Measurements from ENCODE around the gene RHCE.

- TF ChIP-seq, protein P1, sequence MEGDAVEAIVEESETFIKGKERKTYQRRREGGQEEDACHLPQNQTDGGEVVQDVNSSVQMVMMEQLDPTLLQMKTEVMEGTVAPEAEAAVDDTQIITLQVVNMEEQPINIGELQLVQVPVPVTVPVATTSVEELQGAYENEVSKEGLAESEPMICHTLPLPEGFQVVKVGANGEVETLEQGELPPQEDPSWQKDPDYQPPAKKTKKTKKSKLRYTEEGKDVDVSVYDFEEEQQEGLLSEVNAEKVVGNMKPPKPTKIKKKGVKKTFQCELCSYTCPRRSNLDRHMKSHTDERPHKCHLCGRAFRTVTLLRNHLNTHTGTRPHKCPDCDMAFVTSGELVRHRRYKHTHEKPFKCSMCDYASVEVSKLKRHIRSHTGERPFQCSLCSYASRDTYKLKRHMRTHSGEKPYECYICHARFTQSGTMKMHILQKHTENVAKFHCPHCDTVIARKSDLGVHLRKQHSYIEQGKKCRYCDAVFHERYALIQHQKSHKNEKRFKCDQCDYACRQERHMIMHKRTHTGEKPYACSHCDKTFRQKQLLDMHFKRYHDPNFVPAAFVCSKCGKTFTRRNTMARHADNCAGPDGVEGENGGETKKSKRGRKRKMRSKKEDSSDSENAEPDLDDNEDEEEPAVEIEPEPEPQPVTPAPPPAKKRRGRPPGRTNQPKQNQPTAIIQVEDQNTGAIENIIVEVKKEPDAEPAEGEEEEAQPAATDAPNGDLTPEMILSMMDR (conservative IDR thresholded peaks at IDR 0.05; ENCODE audit: low read length), result no peak
- no peak for TF ChIP-seq EZH2phosphoT487 (IDR thresholded peaks at IDR 0.05; ENCODE audit: borderline replicate concordance, low read depth, low read length)
These were observed 64.7 kb downstream of the RHCE start for GRCh38 chr1:25355841-25356395.
